Testis (tissue), 3 donors: ENCODE data around the gene PPP1R12A. TPM values are rescaled to one million over a fixed set of nuclear protein-coding genes. Genes with fewer than 3 reads are reported as not detected.

Experiments used
- DNase-seq: peaks from one replicate; pipeline ENCODE4 v3.0.0-alpha.2; 2019
- H3K27ac ChIP-seq, 2 donors: fragments of 200-600 bp; sonication (generic); one replicate each; pipeline ENCODE4 v1.5.1; 2019
- H3K27me3 ChIP-seq: fragments of 200-600 bp; sonication (generic); one replicate; pipeline ENCODE4 v1.5.1; 2019
- H3K36me3 ChIP-seq: fragments of 200-600 bp; sonication (generic); one replicate; pipeline ENCODE4 v1.5.1; 2017; ENCODE audit warnings: low read depth; ENCODE audit errors: missing control alignments
- H3K4me1 ChIP-seq: fragments of 200-600 bp; sonication (generic); one replicate; pipeline ENCODE4 v1.5.1; 2019
- H3K4me3 ChIP-seq, 2 donors: fragments of 200-600 bp; sonication (generic); one replicate each; pipeline ENCODE4 v1.5.1; 2017 to 2019
- H3K9me3 ChIP-seq: fragments of 200-600 bp; sonication (generic); one replicate; pipeline ENCODE4 v1.5.1; 2017
- CTCF ChIP-seq, 3 experiments: fragments of 450-650 bp in 2 of 3; fragments of 200-600 bp in 1 of 3; sonication (generic) in 1 of 3; IDR thresholded peaks; one replicate each; pipeline ENCODE4 v1.5.1; 2016 to 2019; ENCODE audit warnings: antibody characterized with exemption in 3 of 3, mild to moderate bottlenecking in 2 of 3, moderate library complexity in 1 of 3
- POLR2A ChIP-seq: fragments of 450-650 bp; IDR thresholded peaks from one replicate; pipeline ENCODE4 v1.6.1; 2017; ENCODE audit warnings: antibody characterized with exemption, mild to moderate bottlenecking, moderate library complexity
- WGBS, 2 donors: methylation state at CpG; one replicate each; pipeline ENCODE4 v1.1.5; 2018; 5-methylcytosine and 5-hydroxymethylcytosine counted together
- intact Hi-C: fragments of 100-400 bp; cut with DNase I; formaldehyde crosslinking; loops from one replicate; pipeline ENCODE4 v1.15.1; 2023; ENCODE audit warnings: low total_unique reads
- polyA plus RNA-seq: library from polyadenylated mRNA; stranded (reverse); fragments of 350-450 nt; fragmentation: Illumina TruSeq; extraction: RNeasy Lipid Tissue Mini Kit (QIAGEN cat#74804); gene quantifications from one replicate; pipeline ENCODE4 v1.2.3, GENCODE V29; 2014; ENCODE audit warnings: low read depth, low replicate concordance; ENCODE audit not compliant: insufficient read depth
- total RNA-seq, 2 donors: library from RNA; depleted of rRNA; stranded (reverse); fragments of >200 nt; gene quantifications; one replicate each; pipeline ENCODE4 v1.2.3, GENCODE V29; 2016

PPP1R12A gene
- total and polyA plus RNA-seq, 3 donors from 2014 or later: 22.4 to 119 (median 113) TPM

- no peaks in the 10 kb centered on the region for H3K4me1 ChIP-seq
- H3K27me3 ChIP-seq: no peaks in the 10 kb centered on the region
- no peak overlapping the region for H3K4me3 ChIP-seq
- intact Hi-C loops: no loop called here
- TF ChIP-seq POLR2A (no peak), CTCF (IDR thresholded peaks at IDR 0.05) (no peak)
- DNase-seq: no peak
- no peaks in the 10 kb centered on the region for H3K36me3 ChIP-seq
- no peaks in the 10 kb centered on the region for H3K9me3 ChIP-seq
- WGBS, 2 donors: 60 to 81% methylated on average over 8 of the region's 8 CpGs
- no peak overlapping the region for H3K27ac ChIP-seq
Measured at GRCh38 chr12:79877246-79877645, 57.7 kb downstream of the PPP1R12A start.

- no peaks in the 10 kb centered on the region for H3K4me1 ChIP-seq
Measured at GRCh38 chr12:79874665-79875064, 60.2 kb downstream of the PPP1R12A start.

GRCh38 chr12:79873201-79873600 lies 61.7 kb downstream of the PPP1R12A start:
- intact Hi-C loops: no loop called here
- Histone ChIP-seq H3K4me1 (no peaks in the 10 kb centered on the region), H3K9me3 (no peaks in the 10 kb centered on the region), H3K4me3 (no peak overlapping the region), H3K27me3 (no peaks in the 10 kb centered on the region), H3K27ac (no peak overlapping the region), H3K36me3 (no peaks in the 10 kb centered on the region)
- DNase-seq: no peak
- 69 to 73% methylated on average over 2 of the region's 2 CpGs for whole genome bisulfite sequencing, 2 donors
- TF ChIP-seq POLR2A (no peak), CTCF (IDR thresholded peaks at IDR 0.05) (no peak)

More at GRCh38 chr12:79874665-79875064, 60.2 kb downstream of the PPP1R12A start:
- H3K27ac ChIP-seq: peak overlapping the region in 1 of 2 donors; percentile 20
- no peaks in the 10 kb centered on the region for H3K27me3 ChIP-seq
- no peak for DNase-seq
- H3K9me3 ChIP-seq: no peaks in the 10 kb centered on the region
- no peaks in the 10 kb centered on the region for H3K36me3 ChIP-seq
- TF ChIP-seq POLR2A (no peak), CTCF (IDR thresholded peaks at IDR 0.05) (no peak)
- intact Hi-C loops: no loop called here
- no peak overlapping the region for H3K4me3 ChIP-seq

GRCh38 chr12:79871621-79872020 lies 63.3 kb downstream of the PPP1R12A start:
- intact Hi-C loops: no loop called here
- no peak for TF ChIP-seq CTCF (IDR thresholded peaks at IDR 0.05)
- no peak for TF ChIP-seq POLR2A
- no peaks in the 10 kb centered on the region for H3K9me3 ChIP-seq
- no peak for DNase-seq
- H3K27me3 ChIP-seq: no peaks in the 10 kb centered on the region
- no peaks in the 10 kb centered on the region for H3K4me1 ChIP-seq
- no peak overlapping the region for H3K27ac ChIP-seq
- H3K36me3 ChIP-seq: no peaks in the 10 kb centered on the region
- H3K4me3 ChIP-seq: no peak overlapping the region
- WGBS, 2 donors: 85 to 87% methylated on average over 7 of the region's 7 CpGs

- no peak overlapping the region for H3K27ac ChIP-seq
- H3K27me3 ChIP-seq: no peaks in the 10 kb centered on the region
- no peaks in the 10 kb centered on the region for H3K4me1 ChIP-seq
- H3K4me3 ChIP-seq: no peak overlapping the region
- intact Hi-C loops: no loop called here
- H3K36me3 ChIP-seq: no peaks in the 10 kb centered on the region
- H3K9me3 ChIP-seq: no peaks in the 10 kb centered on the region
- DNase-seq: no peak
- TF ChIP-seq CTCF (IDR thresholded peaks at IDR 0.05): no peak
- TF ChIP-seq POLR2A: no peak
Measured at GRCh38 chr12:79870916-79871315, 64.0 kb downstream of the PPP1R12A start.
